PC-3 (cell line): Measurements from ENCODE around the gene COPS3.

Experiments used
- CTCF ChIP-seq: fragments of 300-600 bp; sonication (generic); conservative IDR thresholded peaks from 2 replicates; pipeline ENCODE4 v1.5.1; 2017; ENCODE audit warnings: antibody characterized with exemption, low read depth, mild to moderate bottlenecking, low read length
- EZH2 ChIP-seq: fragments of 300-600 bp; sonication (generic); IDR thresholded peaks from one replicate; pipeline ENCODE4 v1.6.1; 2017; ENCODE audit warnings: antibody characterized with exemption, mild to moderate bottlenecking, low read length; ENCODE audit not compliant: unreplicated experiment

DNA sequence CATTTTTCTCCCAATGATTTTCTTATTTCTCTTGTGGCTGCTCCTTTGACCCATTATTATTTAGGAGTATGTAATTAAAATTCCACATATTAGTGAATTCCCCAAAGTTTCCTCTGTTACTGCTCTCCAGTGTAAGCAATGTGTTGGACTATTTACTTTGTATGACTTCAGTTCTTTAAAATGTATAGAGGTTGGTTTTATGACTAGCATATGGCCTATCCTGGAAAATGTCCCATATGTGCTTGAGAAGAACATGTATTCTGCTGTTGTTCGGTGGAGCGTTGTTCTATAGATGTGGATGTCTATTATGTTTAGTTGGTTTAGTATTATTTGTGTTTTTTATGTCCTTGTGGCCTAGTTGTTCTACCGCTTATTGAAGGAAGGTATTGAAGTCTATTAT lies 16.2 kb upstream of the COPS3 start:
- no peak for TF ChIP-seq CTCF
- no peak for TF ChIP-seq EZH2
